ENCODE results near the gene POMGNT1. TPM values are rescaled to one million over a fixed set of nuclear protein-coding genes. Genes with fewer than 3 reads are reported as not detected.

POMGNT1 gene
- total and polyA plus RNA-seq, 2 of the 8 experiments (the other 6 are each of a cell fraction or from before 2014, with no cell fraction given): 28.0 to 40.3 TPM

- no peak for TF ChIP-seq CEBPB (IDR thresholded peaks at IDR 0.05; ENCODE audit: low read depth, low read length)
- TF ChIP-seq CHD7 (IDR thresholded peaks at IDR 0.05; ENCODE audit: insufficient replicate concordance, low read length): no peak
- TF ChIP-seq, protein P1, sequence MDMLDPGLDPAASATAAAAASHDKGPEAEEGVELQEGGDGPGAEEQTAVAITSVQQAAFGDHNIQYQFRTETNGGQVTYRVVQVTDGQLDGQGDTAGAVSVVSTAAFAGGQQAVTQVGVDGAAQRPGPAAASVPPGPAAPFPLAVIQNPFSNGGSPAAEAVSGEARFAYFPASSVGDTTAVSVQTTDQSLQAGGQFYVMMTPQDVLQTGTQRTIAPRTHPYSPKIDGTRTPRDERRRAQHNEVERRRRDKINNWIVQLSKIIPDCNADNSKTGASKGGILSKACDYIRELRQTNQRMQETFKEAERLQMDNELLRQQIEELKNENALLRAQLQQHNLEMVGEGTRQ (IDR thresholded peaks at IDR 0.05; ENCODE audit: low read length): no peak
- TF ChIP-seq SP2 (IDR thresholded peaks at IDR 0.05; ENCODE audit: low read length): no peak
- TF ChIP-seq CHD2 (IDR thresholded peaks at IDR 0.05; ENCODE audit: low read length): no peak
- no peak for TF ChIP-seq NANOG (IDR thresholded peaks at IDR 0.05; ENCODE audit: insufficient read depth, low read depth, low read length, poor library complexity, severe bottlenecking)
- TF ChIP-seq YY1 (IDR thresholded peaks at IDR 0.05; ENCODE audit: low read depth, low read length): no peak
- no peak for TF ChIP-seq NRF1 (IDR thresholded peaks at IDR 0.05; ENCODE audit: low read depth, low read length)
- no peak for TF ChIP-seq GTF2F1 (IDR thresholded peaks at IDR 0.05; ENCODE audit: borderline replicate concordance, low read depth, low read length)
These were observed at the start of gene POMGNT1 (continued) for GRCh38 chr1:46197964-46198811.
